Bronchial epithelial cell (primary cell): ENCODE measurements around the gene SELENBP1. TPM values are rescaled to one million over a fixed set of nuclear protein-coding genes. Genes with fewer than 3 reads are reported as not detected.

Source experiments
- DNase-seq: peaks from one replicate; pipeline ENCODE4 v3.0.0-alpha.2; 2010; ENCODE audit warnings: low read depth
- FAIRE-seq: peaks from 2 replicates; lab custom pipeline; 2011; peaks lifted over from hg19 to GRCh38; lab: Jason Lieb, UNC
- H3K27me3 ChIP-seq: 2 replicates; pipeline ENCODE4 v1.5.1; 2011; ENCODE audit warnings: low read length; ENCODE audit not compliant: control insufficient read depth, insufficient read depth
- H3K36me3 ChIP-seq: 2 replicates; pipeline ENCODE4 v1.5.1; 2011; ENCODE audit warnings: low read length; ENCODE audit not compliant: control insufficient read depth, insufficient read depth
- H3K4me3 ChIP-seq: 2 replicates; pipeline ENCODE4 v1.5.1; 2011; ENCODE audit warnings: mild to moderate bottlenecking, low read depth, low read length, control low read depth
- total RNA-seq: library from RNA; depleted of rRNA; stranded (reverse); fragments of >200 nt; gene quantifications from 2 replicates; pipeline ENCODE4 v1.2.1, GENCODE V29; 2014
- TF ChIP-seq, protein P1 (sequence below): IDR thresholded peaks from 2 replicates; pipeline ENCODE4 v1.5.1; 2011; ENCODE audit warnings: mild to moderate bottlenecking, moderate library complexity, low read length, control low read depth, inconsistent platforms; ENCODE audit not compliant: insufficient read depth, severe bottlenecking

Gene SELENBP1
- total RNA-seq, 1 donor from 2014 or later, result 4.2 TPM

DNA sequence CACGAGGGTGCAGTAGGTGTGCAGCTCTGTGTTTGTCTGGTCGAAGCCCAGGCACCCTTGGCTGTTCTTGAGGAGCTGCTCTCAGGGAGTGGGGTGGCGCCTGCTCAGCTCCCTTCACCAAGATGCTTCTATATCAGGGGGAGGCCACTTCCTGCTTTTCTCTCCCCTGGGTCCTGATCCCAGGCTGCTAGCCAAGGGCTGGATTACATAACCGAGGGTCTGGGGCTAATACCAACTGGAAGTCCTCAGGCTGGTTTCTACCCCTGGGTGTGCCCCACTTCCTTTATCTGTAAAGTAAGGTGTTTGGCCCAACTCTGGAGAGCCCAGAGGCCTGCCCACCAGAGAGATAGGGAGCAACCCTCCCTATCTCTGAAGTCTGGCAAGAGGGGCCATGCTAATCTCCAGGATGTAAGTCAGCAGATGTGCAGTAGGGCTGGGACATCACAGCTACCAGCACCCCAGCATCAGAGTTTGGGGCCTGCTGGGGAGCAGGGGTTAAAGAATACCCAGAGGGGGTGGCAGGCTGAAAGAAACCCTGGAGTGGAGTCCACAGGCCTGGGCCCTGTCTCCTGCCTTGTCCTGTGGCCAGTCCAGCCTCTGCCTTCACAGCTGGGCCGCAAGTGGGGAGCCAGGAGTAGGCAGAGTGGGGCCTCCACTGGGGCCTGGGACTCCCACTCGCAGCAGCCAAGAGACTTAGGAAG lies 2.1 kb downstream of the SELENBP1 start:
- peaks cover 4% of the 10 kb centered on the region for H3K27me3 ChIP-seq
- FAIRE-seq (no peak), DNase-seq (no peak)
- no peak overlapping the region for H3K4me3 ChIP-seq
- TF ChIP-seq, protein P1, sequence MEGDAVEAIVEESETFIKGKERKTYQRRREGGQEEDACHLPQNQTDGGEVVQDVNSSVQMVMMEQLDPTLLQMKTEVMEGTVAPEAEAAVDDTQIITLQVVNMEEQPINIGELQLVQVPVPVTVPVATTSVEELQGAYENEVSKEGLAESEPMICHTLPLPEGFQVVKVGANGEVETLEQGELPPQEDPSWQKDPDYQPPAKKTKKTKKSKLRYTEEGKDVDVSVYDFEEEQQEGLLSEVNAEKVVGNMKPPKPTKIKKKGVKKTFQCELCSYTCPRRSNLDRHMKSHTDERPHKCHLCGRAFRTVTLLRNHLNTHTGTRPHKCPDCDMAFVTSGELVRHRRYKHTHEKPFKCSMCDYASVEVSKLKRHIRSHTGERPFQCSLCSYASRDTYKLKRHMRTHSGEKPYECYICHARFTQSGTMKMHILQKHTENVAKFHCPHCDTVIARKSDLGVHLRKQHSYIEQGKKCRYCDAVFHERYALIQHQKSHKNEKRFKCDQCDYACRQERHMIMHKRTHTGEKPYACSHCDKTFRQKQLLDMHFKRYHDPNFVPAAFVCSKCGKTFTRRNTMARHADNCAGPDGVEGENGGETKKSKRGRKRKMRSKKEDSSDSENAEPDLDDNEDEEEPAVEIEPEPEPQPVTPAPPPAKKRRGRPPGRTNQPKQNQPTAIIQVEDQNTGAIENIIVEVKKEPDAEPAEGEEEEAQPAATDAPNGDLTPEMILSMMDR, result no peak
- H3K36me3 ChIP-seq, result peaks cover 2% of the 10 kb centered on the region

DNA sequence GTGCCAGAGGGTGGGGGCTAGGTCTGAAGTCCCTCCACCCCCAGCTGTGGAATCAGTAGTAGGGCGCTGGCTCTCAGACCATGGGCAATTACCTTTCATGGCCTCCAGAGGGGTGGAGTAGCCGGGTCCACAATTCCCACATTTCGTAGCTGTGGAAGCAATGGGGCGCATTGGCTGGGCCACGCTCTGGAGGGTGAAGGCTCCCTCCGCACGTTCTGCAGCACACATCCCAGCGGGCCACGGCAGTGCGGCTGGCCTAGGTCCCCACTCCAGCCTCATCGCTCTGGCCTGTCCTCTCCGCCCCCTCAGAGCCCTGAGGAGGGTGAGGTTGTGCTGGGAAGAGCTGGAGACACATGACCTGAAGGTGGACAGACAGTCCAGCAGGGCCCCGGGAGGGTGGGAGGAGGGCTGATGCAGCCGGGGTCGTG lies 2.9 kb downstream of the SELENBP1 start:
- Histone ChIP-seq H3K4me3 (no peak overlapping the region), H3K27me3 (peaks cover 4% of the 10 kb centered on the region), H3K36me3 (peaks cover 2% of the 10 kb centered on the region)
- no peak for DNase-seq
- TF ChIP-seq, protein P1, result no peak
- FAIRE-seq, result no peak

DNA sequence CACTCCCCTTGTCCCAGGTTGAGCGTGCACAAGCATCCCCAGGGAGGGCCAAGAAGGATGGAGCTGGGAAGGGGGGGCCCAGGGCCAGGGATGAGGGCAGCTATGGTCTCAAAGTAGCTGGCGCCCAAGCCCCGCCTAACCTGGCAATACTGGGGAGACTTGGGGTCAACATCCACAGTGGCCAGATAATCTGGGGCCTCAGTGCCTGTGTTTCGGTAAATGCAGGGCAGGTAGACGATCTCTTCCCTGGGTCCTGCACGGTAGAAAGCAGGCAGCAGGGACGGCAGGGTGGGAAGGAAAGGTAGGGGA lies 3.2 kb downstream of the SELENBP1 start:
- no peak overlapping the region for H3K4me3 ChIP-seq
- TF ChIP-seq, protein P1, result no peak
- DNase-seq (no peak), FAIRE-seq (no peak)
- peaks cover 2% of the 10 kb centered on the region for H3K36me3 ChIP-seq
- H3K27me3 ChIP-seq, result peaks cover 4% of the 10 kb centered on the region

DNA sequence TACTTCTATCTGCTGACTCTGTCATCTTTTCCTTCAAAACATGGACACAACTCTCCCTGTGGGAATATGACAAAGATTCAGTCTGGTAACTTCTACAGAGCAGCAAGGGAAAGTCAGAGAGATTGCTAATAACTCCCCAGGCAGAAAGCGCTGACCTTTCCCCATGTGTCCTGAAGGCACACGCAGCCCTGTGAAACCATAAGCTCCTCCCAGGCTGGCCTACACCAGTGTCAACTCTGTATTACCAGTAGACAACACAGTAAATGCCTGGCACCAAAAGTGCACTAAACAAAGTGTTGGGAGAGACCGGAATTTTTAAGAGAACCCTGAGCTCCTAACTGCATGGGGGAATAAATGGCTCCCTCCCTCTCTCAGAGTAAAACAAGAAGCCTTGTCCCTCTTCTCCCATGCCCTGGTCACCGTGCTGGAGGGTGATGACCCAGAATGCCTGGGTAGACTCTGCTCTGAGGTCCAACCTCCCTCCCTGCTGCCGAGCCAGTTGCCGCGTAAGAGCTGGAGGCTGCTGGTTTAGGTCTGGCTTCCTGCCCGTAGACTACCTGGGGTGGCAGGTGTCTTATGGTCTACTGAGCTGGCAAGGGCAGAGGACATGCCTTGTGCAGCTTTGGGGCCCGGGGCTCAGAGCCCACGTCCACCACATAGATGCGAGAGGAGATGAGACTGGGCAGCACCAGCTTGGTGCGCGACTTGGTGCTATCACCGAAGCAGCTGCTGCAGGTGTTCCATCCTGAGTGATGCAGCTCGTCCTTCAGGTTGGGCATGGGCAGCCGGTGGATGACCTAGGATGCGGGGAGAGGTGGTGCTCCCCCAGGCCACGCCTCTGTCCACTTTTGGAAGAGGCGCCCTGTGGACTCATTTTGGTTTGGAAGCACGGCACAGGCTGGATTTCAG lies 3.9 kb downstream of the SELENBP1 start:
- DNase-seq, result no peak
- TF ChIP-seq, protein P1, result no peak
- Histone ChIP-seq H3K36me3 (peaks cover 2% of the 10 kb centered on the region), H3K27me3 (peaks cover 4% of the 10 kb centered on the region), H3K4me3 (no peak overlapping the region)
- peak; percentile 76 for FAIRE-seq

GRCh38 chr1:151367658-151368392 lies 4.7 kb downstream of the SELENBP1 start:
- no peak overlapping the region for H3K4me3 ChIP-seq
- DNase-seq, result no peak
- H3K36me3 ChIP-seq, result peaks cover 2% of the 10 kb centered on the region
- peaks cover 4% of the 10 kb centered on the region for H3K27me3 ChIP-seq
- TF ChIP-seq, protein P1, result no peak
- FAIRE-seq, result no peak
